GM10248 (cell line): ENCODE results near the gene DLGAP1.

Experiments used
- CTCF ChIA-PET: fragments of 300-600 bp; sonication (Branson Sonifier 250); formaldehyde crosslinking; extraction: SDS; loops from one replicate; lab custom pipeline; 2021; ENCODE audit warnings: antibody characterized with exemption; lab: Yijun Ruan, JAX
- POLR2A ChIA-PET: fragments of 350-650 bp; sonication (Branson Sonifier 250); formaldehyde crosslinking; extraction: SDS; loops from one replicate; lab custom pipeline; 2020; ENCODE audit warnings: antibody characterized with exemption; lab: Yijun Ruan, JAX
- DNase-seq: peaks from one replicate; pipeline ENCODE4 v3.0.0; 2012; ENCODE audit errors: extremely low spot score
- CTCF ChIP-seq: IDR thresholded peaks from 2 replicates; pipeline ENCODE4 v1.5.1; 2012; ENCODE audit warnings: mild to moderate bottlenecking, low read depth; ENCODE audit errors: extremely low read depth, missing control alignments, control extremely low read depth

DLGAP1 gene

GRCh38 chr18:3620146-3621119 is 834.7 kb downstream of the DLGAP1 start:
- DNase-seq: no peak
- no peak for TF ChIP-seq CTCF
- ChIA-PET POLR2A (no interaction called here), CTCF (interaction anchor here (1.1 kb wide), 1 partner anchor 325 kb away, joined by 3 read pairs; no protein-coding TSS in a partner anchor)

- no peak for DNase-seq
- no peak for TF ChIP-seq CTCF
- CTCF ChIA-PET: no interaction called here
- POLR2A ChIA-PET: no interaction called here
Measured at GRCh38 chr18:3619746-3620145, 835.4 kb downstream of the DLGAP1 start.

GRCh38 chr18:3619222-3619621 is 835.9 kb downstream of the DLGAP1 start:
- ChIA-PET CTCF (interaction anchor here (1.6 kb wide), 1 partner anchor 47 kb away, joined by 4 read pairs; no protein-coding TSS in a partner anchor), POLR2A (no interaction called here)
- no peak for TF ChIP-seq CTCF
- no peak for DNase-seq

- ChIA-PET POLR2A (no interaction called here), CTCF (no interaction called here)
- TF ChIP-seq CTCF: no peak
- DNase-seq: no peak
Measured at GRCh38 chr18:3616744-3617143, 838.4 kb downstream of the DLGAP1 start.

GRCh38 chr18:3616142-3616541 is 839.0 kb downstream of the DLGAP1 start:
- ChIA-PET POLR2A (no interaction called here), CTCF (interaction anchor here (1.3 to 1.4 kb wide), 2 partner anchors 22 to 50 kb away, joined by 3 to 4 read pairs; no protein-coding TSS in a partner anchor)
- DNase-seq: no peak
- TF ChIP-seq CTCF: no peak

GRCh38 chr18:3615374-3615985 is 839.6 kb downstream of the DLGAP1 start:
- no peak for DNase-seq
- CTCF ChIA-PET: interaction anchor here (1.3 to 1.4 kb wide), 2 partner anchors 21 to 51 kb away, joined by 3 to 4 read pairs; no protein-coding TSS in a partner anchor
- no peak for TF ChIP-seq CTCF
- POLR2A ChIA-PET: no interaction called here
